ENCODE measurements around the gene RHNO1. TPM values are rescaled to one million over a fixed set of nuclear protein-coding genes. Genes with fewer than 3 reads are reported as not detected.

RHNO1 gene
- total RNA-seq, 1 experiment from 2014 or later, result 37.7 TPM

DNA sequence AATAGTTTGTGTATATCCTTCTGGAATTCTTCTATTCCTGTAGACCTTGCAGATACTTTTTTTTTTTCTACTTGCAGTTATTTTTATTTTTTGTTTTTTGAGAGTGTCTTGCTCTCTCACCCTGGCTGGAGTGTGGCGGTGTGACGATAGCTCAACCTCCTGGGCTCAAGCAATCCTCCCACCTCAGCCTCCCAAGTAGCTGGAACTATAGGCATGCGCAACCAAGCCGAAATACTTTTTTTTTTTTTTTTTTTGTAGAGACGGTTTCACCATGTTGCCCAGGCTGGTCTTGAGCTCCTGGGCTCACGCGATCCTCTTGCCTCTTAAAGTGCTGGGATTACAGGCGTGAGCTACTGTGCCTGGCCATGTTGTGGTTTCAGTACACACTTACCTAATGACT lies 23.6 kb downstream of the RHNO1 start:
- ATAC-seq, result no peak
- CTCF ChIA-PET, result interaction anchor here (0.6 kb wide), 1 partner anchor 1668 kb away, joined by 3 read pairs; no protein-coding TSS in a partner anchor
- Histone ChIP-seq H3K27ac (ENCODE audit: low read length) (no peak overlapping the region), H3K4me1 (ENCODE audit: control insufficient read depth, insufficient read depth, low read length) (peaks cover 22% of the 10 kb centered on the region), H3K9me3 (ENCODE audit: control insufficient read depth, insufficient read depth, low read depth, low read length) (no peaks in the 10 kb centered on the region), H3K36me3 (ENCODE audit: control insufficient read depth, insufficient read depth, low read length) (no peaks in the 10 kb centered on the region; the same call in 1 of the 2 replicates), H3K27me3 (ENCODE audit: control insufficient read depth, insufficient read depth, low read length) (no peaks in the 10 kb centered on the region), H3K4me3 (ENCODE audit: low read depth in 2 of 2, low read length in 2 of 2) (no peak overlapping the region)
- POLR2A ChIA-PET, result no interaction called here
- no TSS peak for BruUV-seq (replicated peaks)
- no peak for DNase-seq (ENCODE audit: low read depth, low spot score)
- TF ChIP-seq, protein P1, sequence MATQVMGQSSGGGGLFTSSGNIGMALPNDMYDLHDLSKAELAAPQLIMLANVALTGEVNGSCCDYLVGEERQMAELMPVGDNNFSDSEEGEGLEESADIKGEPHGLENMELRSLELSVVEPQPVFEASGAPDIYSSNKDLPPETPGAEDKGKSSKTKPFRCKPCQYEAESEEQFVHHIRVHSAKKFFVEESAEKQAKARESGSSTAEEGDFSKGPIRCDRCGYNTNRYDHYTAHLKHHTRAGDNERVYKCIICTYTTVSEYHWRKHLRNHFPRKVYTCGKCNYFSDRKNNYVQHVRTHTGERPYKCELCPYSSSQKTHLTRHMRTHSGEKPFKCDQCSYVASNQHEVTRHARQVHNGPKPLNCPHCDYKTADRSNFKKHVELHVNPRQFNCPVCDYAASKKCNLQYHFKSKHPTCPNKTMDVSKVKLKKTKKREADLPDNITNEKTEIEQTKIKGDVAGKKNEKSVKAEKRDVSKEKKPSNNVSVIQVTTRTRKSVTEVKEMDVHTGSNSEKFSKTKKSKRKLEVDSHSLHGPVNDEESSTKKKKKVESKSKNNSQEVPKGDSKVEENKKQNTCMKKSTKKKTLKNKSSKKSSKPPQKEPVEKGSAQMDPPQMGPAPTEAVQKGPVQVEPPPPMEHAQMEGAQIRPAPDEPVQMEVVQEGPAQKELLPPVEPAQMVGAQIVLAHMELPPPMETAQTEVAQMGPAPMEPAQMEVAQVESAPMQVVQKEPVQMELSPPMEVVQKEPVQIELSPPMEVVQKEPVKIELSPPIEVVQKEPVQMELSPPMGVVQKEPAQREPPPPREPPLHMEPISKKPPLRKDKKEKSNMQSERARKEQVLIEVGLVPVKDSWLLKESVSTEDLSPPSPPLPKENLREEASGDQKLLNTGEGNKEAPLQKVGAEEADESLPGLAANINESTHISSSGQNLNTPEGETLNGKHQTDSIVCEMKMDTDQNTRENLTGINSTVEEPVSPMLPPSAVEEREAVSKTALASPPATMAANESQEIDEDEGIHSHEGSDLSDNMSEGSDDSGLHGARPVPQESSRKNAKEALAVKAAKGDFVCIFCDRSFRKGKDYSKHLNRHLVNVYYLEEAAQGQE (IDR thresholded peaks at IDR 0.05; ENCODE audit: insufficient read depth in 1 of 2, low read depth in 2 of 2, low read length in 1 of 2), result no peak
- TF ChIP-seq TCF7L2 (IDR thresholded peaks at IDR 0.05; ENCODE audit: low read depth, low read length) (no peak), SIN3A (IDR thresholded peaks at IDR 0.05; ENCODE audit: borderline replicate concordance, insufficient read depth, low read depth, low read length) (no peak), POLR2AphosphoS5 (IDR thresholded peaks at IDR 0.05; ENCODE audit: low read depth, low read length) (no peak)
- TF ChIP-seq, protein P2, sequence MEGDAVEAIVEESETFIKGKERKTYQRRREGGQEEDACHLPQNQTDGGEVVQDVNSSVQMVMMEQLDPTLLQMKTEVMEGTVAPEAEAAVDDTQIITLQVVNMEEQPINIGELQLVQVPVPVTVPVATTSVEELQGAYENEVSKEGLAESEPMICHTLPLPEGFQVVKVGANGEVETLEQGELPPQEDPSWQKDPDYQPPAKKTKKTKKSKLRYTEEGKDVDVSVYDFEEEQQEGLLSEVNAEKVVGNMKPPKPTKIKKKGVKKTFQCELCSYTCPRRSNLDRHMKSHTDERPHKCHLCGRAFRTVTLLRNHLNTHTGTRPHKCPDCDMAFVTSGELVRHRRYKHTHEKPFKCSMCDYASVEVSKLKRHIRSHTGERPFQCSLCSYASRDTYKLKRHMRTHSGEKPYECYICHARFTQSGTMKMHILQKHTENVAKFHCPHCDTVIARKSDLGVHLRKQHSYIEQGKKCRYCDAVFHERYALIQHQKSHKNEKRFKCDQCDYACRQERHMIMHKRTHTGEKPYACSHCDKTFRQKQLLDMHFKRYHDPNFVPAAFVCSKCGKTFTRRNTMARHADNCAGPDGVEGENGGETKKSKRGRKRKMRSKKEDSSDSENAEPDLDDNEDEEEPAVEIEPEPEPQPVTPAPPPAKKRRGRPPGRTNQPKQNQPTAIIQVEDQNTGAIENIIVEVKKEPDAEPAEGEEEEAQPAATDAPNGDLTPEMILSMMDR (IDR thresholded peaks at IDR 0.05), result no peak
- in situ Hi-C loops (cut with HindIII; ENCODE audit: low pct_unique_long_range_greater_than_20kb, low sequenced_read_pairs), result no loop called here
- intact Hi-C loops (cut with micrococcal nuclease; ENCODE audit: unreplicated experiment), result no loop called here

DNA sequence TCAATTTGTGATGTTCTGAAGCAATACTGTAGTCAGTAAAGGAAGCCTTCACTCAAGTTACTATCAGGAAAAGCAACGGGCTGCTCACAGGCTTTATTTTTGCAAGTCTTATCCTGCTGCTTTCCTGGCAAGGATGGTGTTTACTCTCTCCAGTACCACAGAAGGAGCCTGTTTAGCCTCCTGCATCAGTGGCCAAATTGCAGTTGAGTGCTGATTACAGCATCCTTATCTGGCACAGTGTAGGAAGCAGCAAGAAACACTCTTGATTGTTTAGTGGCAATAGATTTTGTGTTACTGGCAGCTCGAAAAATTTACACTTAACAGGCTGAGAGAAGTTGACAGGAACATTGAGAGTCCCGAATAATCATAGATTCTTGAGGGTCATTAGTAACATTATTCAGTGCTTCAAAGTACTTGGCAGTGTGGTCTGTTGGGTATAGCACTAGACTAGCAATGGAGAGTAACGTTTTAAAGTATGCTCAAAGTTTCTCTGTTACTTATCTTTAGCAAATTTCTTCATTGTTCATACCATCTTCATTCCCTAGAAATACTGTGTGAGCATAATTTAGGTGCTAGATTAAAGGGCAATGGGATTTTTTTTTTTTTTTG lies 25.4 kb downstream of the RHNO1 start:
- intact Hi-C loops (cut with micrococcal nuclease; ENCODE audit: unreplicated experiment) (no loop called here), in situ Hi-C loops (cut with HindIII; ENCODE audit: low pct_unique_long_range_greater_than_20kb, low sequenced_read_pairs) (no loop called here)
- H3K27ac ChIP-seq (ENCODE audit: low read length), result peak overlapping the region; percentile 3; the same call in 1 of the 2 replicates
- H3K36me3 ChIP-seq (ENCODE audit: control insufficient read depth, insufficient read depth, low read length), result no peaks in the 10 kb centered on the region
- POLR2A ChIA-PET, result no interaction called here
- no peak for TF ChIP-seq TCF7L2 (IDR thresholded peaks at IDR 0.05; ENCODE audit: low read depth, low read length)
- TF ChIP-seq POLR2AphosphoS5 (IDR thresholded peaks at IDR 0.05; ENCODE audit: low read depth, low read length), result no peak
- TF ChIP-seq, protein P2 (IDR thresholded peaks at IDR 0.05), result no peak
- no peak for TF ChIP-seq SIN3A (IDR thresholded peaks at IDR 0.05; ENCODE audit: borderline replicate concordance, insufficient read depth, low read depth, low read length)
- TF ChIP-seq, protein P1 (IDR thresholded peaks at IDR 0.05; ENCODE audit: insufficient read depth in 1 of 2, low read depth in 2 of 2, low read length in 1 of 2), result no peak
- ATAC-seq (peak; percentile 68; the same call in 1 of the 2 replicates), DNase-seq (ENCODE audit: low read depth, low spot score) (no peak)
- H3K4me3 ChIP-seq (ENCODE audit: low read depth in 2 of 2, low read length in 2 of 2), result no peak overlapping the region
- TSS peak; percentile 34 for BruUV-seq (replicated peaks)
- CTCF ChIA-PET, result interaction anchor here (0.6 kb wide), 1 partner anchor 17 kb away, joined by 16 read pairs; no protein-coding TSS in a partner anchor
- H3K27me3 ChIP-seq (ENCODE audit: control insufficient read depth, insufficient read depth, low read length), result no peaks in the 10 kb centered on the region
- no peaks in the 10 kb centered on the region for H3K9me3 ChIP-seq (ENCODE audit: control insufficient read depth, insufficient read depth, low read depth, low read length)
- H3K4me1 ChIP-seq (ENCODE audit: control insufficient read depth, insufficient read depth, low read length), result peaks cover 22% of the 10 kb centered on the region

All from Panc1 (cell line).